A549 (cell line): Measurements from ENCODE around the gene BST1. TPM values are rescaled to one million over a fixed set of nuclear protein-coding genes. Genes with fewer than 3 reads are reported as not detected.

ENCODE experiments used
- ATAC-seq, 2 experiments: fragments of 200-7000 bp in 1 of 2; fragments of >200 bp in 1 of 2; cut with Nextera tagmentation in 1 of 2; cut with Tn5 transposase in 1 of 2; 3 replicates each; pipeline versions ENCODE4 v1.8.0 to v1.9.1; 2018 to 2020; ENCODE audit warnings: mild to moderate bottlenecking in 1 of 2, moderate library complexity in 1 of 2
- CTCF ChIA-PET: fragments of 300-600 bp; sonication (Branson Sonifier 250); formaldehyde crosslinking; extraction: SDS; loops from one replicate; lab custom pipeline; 2021; ENCODE audit warnings: antibody characterized with exemption, inconsistent platforms; lab: Yijun Ruan, JAX
- POLR2A ChIA-PET: fragments of 350-600 bp; formaldehyde crosslinking; extraction: SDS; loops from one replicate; lab custom pipeline; 2021; ENCODE audit warnings: antibody characterized with exemption, inconsistent platforms; lab: Yijun Ruan, JAX
- DNase-seq, 2 experiments: peaks; one replicate each; pipeline versions ENCODE4 v3.0.0 to v3.0.0-alpha.2; 2011 to 2016; ENCODE audit warnings: low read depth in 1 of 2, low spot score in 1 of 2
- FAIRE-seq: peaks from 2 replicates; lab custom pipeline; 2011; peaks lifted over from hg19 to GRCh38; lab: Jason Lieb, UNC
- H3K27ac ChIP-seq, 2 experiments: fragments of >200 bp; sonication (Bioruptor Twin); formaldehyde crosslinking; 3 replicates each; pipeline ENCODE4 v1.5.1; 2016 to 2017
- H3K4me1 ChIP-seq: fragments of >200 bp; sonication (Bioruptor Twin); formaldehyde crosslinking; 3 replicates; pipeline ENCODE4 v1.6.1; 2016
- H3K4me2 ChIP-seq: fragments of >200 bp; sonication (Bioruptor Twin); formaldehyde crosslinking; 3 replicates; pipeline ENCODE4 v1.6.1; 2016
- H3K4me3 ChIP-seq: fragments of >200 bp; sonication (Bioruptor Twin); formaldehyde crosslinking; 3 replicates; pipeline ENCODE4 v1.5.1; 2016
- H3K9me3 ChIP-seq: fragments of >200 bp; sonication (Bioruptor Twin); formaldehyde crosslinking; 3 replicates; pipeline ENCODE4 v1.6.1; 2016
- BHLHE40 ChIP-seq: IDR thresholded peaks from 2 replicates; pipeline ENCODE4 v1.6.1; 2012; ENCODE audit warnings: low read depth, low read length, inconsistent platforms
- CHD2 ChIP-seq: fragments of 150-350 bp; IDR thresholded peaks from 2 replicates; pipeline ENCODE4 v1.6.1; 2014; ENCODE audit warnings: low read length; ENCODE audit not compliant: partially characterized antibody
- CTCF ChIP-seq: fragments of >200 bp; sonication (Bioruptor Twin); formaldehyde crosslinking; IDR thresholded peaks from 3 replicates; pipeline ENCODE4 v1.5.1; 2016
- EHF ChIP-seq: fragments of 250-450 bp; sonication (Bioruptor Pico); IDR thresholded peaks from 2 replicates; pipeline ENCODE4 v1.5.0; 2020; ENCODE audit warnings: mild to moderate bottlenecking
- EHMT2 ChIP-seq: fragments of 200-600 bp; sonication (generic); IDR thresholded peaks from 2 replicates; pipeline ENCODE4 v1.6.1; 2016; ENCODE audit warnings: antibody characterized with exemption, low read depth, mild to moderate bottlenecking, moderate library complexity
- ELK1 ChIP-seq: fragments of 150-350 bp; IDR thresholded peaks from 2 replicates; pipeline ENCODE4 v1.6.1; 2014; ENCODE audit warnings: low read depth, mild to moderate bottlenecking, low read length
- ESRRA ChIP-seq: fragments of 150-350 bp; IDR thresholded peaks from 2 replicates; pipeline ENCODE4 v1.6.1; 2014; ENCODE audit warnings: mild to moderate bottlenecking, low read length, borderline replicate concordance
- FOSB ChIP-seq: fragments of 250-450 bp; sonication (Bioruptor Pico); IDR thresholded peaks from 2 replicates; pipeline ENCODE4 v1.5.0; 2020; ENCODE audit warnings: mild to moderate bottlenecking, moderate library complexity
- HDAC2 ChIP-seq: fragments of 200-600 bp; sonication (generic); IDR thresholded peaks from 2 replicates; pipeline ENCODE4 v1.6.1; 2016
- HEYL ChIP-seq: fragments of 250-450 bp; sonication (Bioruptor Pico); IDR thresholded peaks from 2 replicates; pipeline ENCODE4 v1.8.0; 2021; ENCODE audit warnings: mild to moderate bottlenecking, moderate library complexity
- HMGXB4 ChIP-seq: fragments of 250-450 bp; sonication (Bioruptor Pico); IDR thresholded peaks from 2 replicates; pipeline ENCODE4 v1.5.0; 2021; ENCODE audit warnings: mild to moderate bottlenecking, moderate library complexity, borderline replicate concordance
- HOXB13 ChIP-seq: fragments of 250-450 bp; sonication (Bioruptor Pico); IDR thresholded peaks from 2 replicates; pipeline ENCODE4 v1.5.0; 2020; ENCODE audit warnings: low read depth, mild to moderate bottlenecking, moderate library complexity
- HOXB5 ChIP-seq: fragments of 250-450 bp; sonication (Bioruptor Pico); IDR thresholded peaks from 2 replicates; pipeline ENCODE4 v1.5.0; 2020; ENCODE audit warnings: mild to moderate bottlenecking, moderate library complexity
- JUNB ChIP-seq: fragments of >200 bp; sonication (Bioruptor Twin); formaldehyde crosslinking; IDR thresholded peaks from 2 replicates; pipeline ENCODE4 v1.6.1; 2016
- NPAS2 ChIP-seq: fragments of 250-450 bp; sonication (Bioruptor Pico); IDR thresholded peaks from 2 replicates; pipeline ENCODE4 v1.8.0; 2022; ENCODE audit warnings: mild to moderate bottlenecking, moderate library complexity, borderline replicate concordance
- NR3C1 ChIP-seq: fragments of >200 bp; sonication (Bioruptor Twin); formaldehyde crosslinking; IDR thresholded peaks from 3 replicates; pipeline ENCODE4 v1.6.1; 2017
- PBX3 ChIP-seq: IDR thresholded peaks from 2 replicates; pipeline ENCODE4 v1.6.1; 2012
- POLR2AphosphoS2 ChIP-seq: conservative IDR thresholded peaks from 2 replicates; pipeline ENCODE4 v1.6.1; 2012; ENCODE audit warnings: low read length, improper control_type of control experiment, inconsistent platforms
- RAD21 ChIP-seq, 2 experiments: fragments of >200 bp in 1 of 2; sonication (Bioruptor Twin) in 1 of 2; formaldehyde crosslinking in 1 of 2; IDR thresholded peaks in 1 of 2; conservative IDR thresholded peaks in 1 of 2; 2 replicates in 1 of 2; 3 replicates in 1 of 2; pipeline ENCODE4 v1.6.1; 2012 to 2018; ENCODE audit warnings: inconsistent platforms in 1 of 2
- REST ChIP-seq: fragments of 200-600 bp; sonication (generic); IDR thresholded peaks from 2 replicates; pipeline ENCODE4 v1.6.1; 2016; ENCODE audit warnings: antibody characterized with exemption, mild to moderate bottlenecking, moderate library complexity
- RFX5 ChIP-seq: fragments of 450-650 bp; IDR thresholded peaks from 2 replicates; pipeline ENCODE4 v1.7.1; 2014; ENCODE audit warnings: antibody characterized with exemption, mild to moderate bottlenecking, moderate library complexity
- SREBF2 ChIP-seq: fragments of 450-650 bp; IDR thresholded peaks from 2 replicates; pipeline ENCODE4 v1.6.1; 2014; ENCODE audit warnings: mild to moderate bottlenecking, moderate library complexity
- TFCP2L1 ChIP-seq: fragments of 250-450 bp; sonication (Bioruptor Pico); IDR thresholded peaks from 2 replicates; pipeline ENCODE4 v1.5.0; 2021; ENCODE audit warnings: mild to moderate bottlenecking
- ZSCAN20 ChIP-seq: fragments of 250-450 bp; sonication (Bioruptor Pico); IDR thresholded peaks from 2 replicates; pipeline ENCODE4 v1.8.0; 2022; ENCODE audit warnings: mild to moderate bottlenecking, moderate library complexity
- WGBS: methylation state at CpG from one replicate; pipeline ENCODE4 v1.1.6; 2017; ENCODE audit errors: missing lambda C conversion rate; 5-methylcytosine and 5-hydroxymethylcytosine counted together
- polyA plus RNA-seq, 4 experiments: library from polyadenylated mRNA; depleted of rRNA in 3 of 4; stranded (reverse); fragments of >200 nt; fragmentation: RNase III in 1 of 4; extraction: RNeasy Plus Mini Kit Qiagen cat#74134 plus additional on column Dnase treatment in 1 of 4; gene quantifications; 2 replicates in 3 of 4; 3 replicates in 1 of 4; pipeline ENCODE4 v1.2.3, GENCODE V29; 2011 to 2017

Gene BST1
- polyA plus RNA-seq, 2 of the 4 experiments (the other 2 are of a cell fraction) = 11.7 to 16.0 TPM

GRCh38 chr4:15707363-15707715 lies 4.5 kb downstream of the BST1 start:
- Histone ChIP-seq H3K4me1 (peaks cover 1% of the 10 kb centered on the region; the same call in 2 of the 3 replicates), H3K4me3 (no peak overlapping the region), H3K27ac (no peak overlapping the region), H3K4me2 (no peak overlapping the region), H3K9me3 (no peaks in the 10 kb centered on the region)
- no peak for DNase-seq
- ChIA-PET CTCF (no interaction called here), POLR2A (no interaction called here)
- WGBS = 61% methylated on average over 7 of the region's 7 CpGs
- no peak for TF ChIP-seq SREBF2
- no peak for TF ChIP-seq BHLHE40
- TF ChIP-seq ZSCAN20 (CRISPR knock-in tag) = no peak
- no peak for TF ChIP-seq HMGXB4
- no peak for TF ChIP-seq TFCP2L1 (CRISPR knock-in tag)
- TF ChIP-seq CTCF = no peak
- no peak for TF ChIP-seq RFX5
- no peak for TF ChIP-seq RAD21 (conservative IDR thresholded peaks at IDR 0.05 in 1 of 2, IDR thresholded peaks at IDR 0.05 in 1 of 2)
- no peak for TF ChIP-seq EHF (CRISPR knock-in tag)
- TF ChIP-seq ELK1 = no peak
- no peak for TF ChIP-seq NR3C1
- no peak for TF ChIP-seq REST
- TF ChIP-seq HOXB13 (CRISPR knock-in tag) = no peak
- TF ChIP-seq JUNB = no peak
- TF ChIP-seq PBX3 = no peak
- no peak for TF ChIP-seq ESRRA
- ATAC-seq = no peak
- no peak for FAIRE-seq

- Histone ChIP-seq H3K9me3 (no peaks in the 10 kb centered on the region), H3K4me1 (no peaks in the 10 kb centered on the region), H3K4me3 (no peak overlapping the region), H3K27ac (no peak overlapping the region), H3K4me2 (no peak overlapping the region)
- FAIRE-seq (no peak), ATAC-seq (no peak), DNase-seq (no peak)
- CTCF ChIA-PET = interaction anchor here (0.8 to 1.1 kb wide), 2 partner anchors 94 kb away, joined by 3 read pairs; no protein-coding TSS in a partner anchor
- WGBS = 72% methylated on average over 2 of the region's 2 CpGs
- no peak for TF ChIP-seq ESRRA
- TF ChIP-seq JUNB = no peak
- no peak for TF ChIP-seq EHMT2
- no peak for TF ChIP-seq BHLHE40
- no peak for TF ChIP-seq HEYL (CRISPR knock-in tag)
- TF ChIP-seq RFX5 = no peak
- no peak for TF ChIP-seq CHD2
- TF ChIP-seq SREBF2 = no peak
- TF ChIP-seq NPAS2 = no peak
- TF ChIP-seq ZSCAN20 (CRISPR knock-in tag) = no peak
- no peak for TF ChIP-seq ELK1
- TF ChIP-seq HOXB13 (CRISPR knock-in tag) = no peak
- TF ChIP-seq FOSB (CRISPR knock-in tag) = no peak
- no peak for TF ChIP-seq POLR2AphosphoS2
- TF ChIP-seq HOXB5 (CRISPR knock-in tag) = no peak
- TF ChIP-seq HDAC2 = no peak
- POLR2A ChIA-PET = no interaction called here
Observed at GRCh38 chr4:15711762-15712161, 8.9 kb downstream of the BST1 start.
